Medulla oblongata (tissue), 1 donor: ENCODE results near the gene CCT7.

Experiments used
- DNase-seq: peaks from one replicate; pipeline ENCODE4 v3.0.0-alpha.2; 2015; ENCODE audit errors: extremely low spot score

The CCT7 gene

DNA sequence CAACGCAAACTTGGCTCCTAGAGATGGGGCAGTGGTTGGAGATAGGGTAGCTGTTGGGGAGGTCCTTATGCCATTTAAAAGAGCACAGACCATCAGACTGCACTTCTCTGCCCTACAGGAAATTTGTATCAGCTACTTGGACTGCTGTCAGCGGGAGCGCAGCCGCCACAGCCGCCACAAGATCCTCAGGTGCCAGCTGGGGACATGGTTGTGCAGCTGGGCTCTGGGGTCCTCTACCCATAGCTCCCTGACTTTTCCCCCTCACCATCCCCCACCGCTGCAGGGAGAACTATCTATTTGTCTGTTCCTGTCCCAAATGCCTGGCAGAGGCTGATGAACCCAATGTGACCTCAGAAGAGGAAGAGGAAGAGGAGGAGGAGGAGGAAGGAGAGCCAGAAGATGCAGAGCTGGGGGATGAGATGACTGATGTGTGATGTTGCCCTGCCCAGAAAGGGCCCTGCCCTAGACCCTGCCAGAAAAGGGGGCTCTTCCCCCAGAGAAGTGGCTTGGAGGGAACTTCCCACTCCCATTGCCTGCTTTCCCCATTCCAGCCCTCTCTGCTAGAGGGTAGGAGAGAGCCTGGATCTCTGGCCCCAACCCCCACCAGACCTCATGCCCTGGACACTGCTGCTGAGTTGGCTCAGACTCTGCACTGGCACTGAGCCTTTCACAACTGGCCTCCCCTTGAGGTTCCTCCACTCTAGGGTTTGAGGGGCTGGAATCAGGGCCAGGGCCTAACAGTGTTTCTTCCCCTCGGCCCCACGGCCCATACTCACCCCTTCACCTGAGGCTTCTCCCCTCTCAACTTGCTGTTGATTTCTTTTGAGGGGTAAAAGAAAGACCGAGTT is 8.4 kb upstream of the CCT7 start:
- no peak for DNase-seq

DNA sequence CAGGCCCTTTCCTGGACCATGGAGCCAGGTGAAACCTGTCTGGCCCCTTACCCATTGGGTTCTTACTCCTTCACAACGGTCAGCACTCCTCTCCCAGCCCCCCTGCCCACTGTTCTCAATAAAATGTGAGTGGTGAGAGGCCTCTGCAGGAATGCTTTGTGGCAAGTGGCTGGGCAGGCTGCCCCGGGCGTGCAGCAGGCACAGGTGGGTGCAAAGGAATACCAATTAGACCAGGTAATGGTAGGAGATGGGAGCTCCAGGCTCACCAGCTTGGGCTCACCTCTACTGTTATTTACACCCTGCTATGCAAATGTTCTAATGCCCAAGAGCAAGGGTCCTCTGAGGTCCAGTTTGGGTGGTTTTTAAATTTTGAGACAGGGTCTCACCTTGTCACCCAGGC is 7.0 kb upstream of the CCT7 start:
- no peak for DNase-seq

- DNase-seq: no peak
Measured at GRCh38 chr2:73228631-73229030, 5.5 kb upstream of the CCT7 start.

DNA sequence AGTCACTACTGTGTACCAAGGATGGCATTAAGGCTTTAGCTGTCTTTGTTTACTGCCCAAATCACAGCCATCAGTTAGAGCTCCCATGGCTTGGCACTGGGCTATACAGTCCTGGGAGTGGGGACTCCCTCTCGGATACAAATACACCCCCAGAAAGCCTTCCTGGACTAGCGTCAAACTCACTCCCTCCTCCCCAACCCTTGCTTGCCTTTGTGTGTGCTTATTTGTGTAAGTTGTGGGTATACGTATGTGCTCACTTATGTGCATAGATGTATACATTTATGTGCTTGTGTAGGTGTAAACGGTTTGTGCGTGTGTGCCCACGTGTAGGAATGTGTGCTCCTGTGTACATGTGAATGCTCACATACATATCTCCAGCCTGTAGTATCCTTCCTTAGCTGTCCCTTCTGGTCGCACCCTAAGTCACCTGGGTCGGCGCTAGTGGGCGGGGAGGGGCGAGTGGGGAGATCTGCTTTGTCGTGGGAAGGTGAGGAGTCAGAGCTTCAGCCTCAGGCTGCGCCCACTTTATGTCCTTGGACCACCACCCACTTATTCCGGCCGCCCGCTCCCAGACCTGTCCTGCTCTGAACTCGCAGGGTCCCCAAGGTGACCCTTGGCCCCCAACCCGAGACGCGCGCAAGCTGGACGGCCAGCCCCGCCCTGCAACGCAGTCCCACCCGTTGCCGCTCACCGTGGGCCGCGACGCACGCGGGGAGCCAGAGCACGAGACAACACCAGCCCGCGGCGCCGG is 1.5 kb upstream of the CCT7 start:
- DNase-seq: no peak

DNA sequence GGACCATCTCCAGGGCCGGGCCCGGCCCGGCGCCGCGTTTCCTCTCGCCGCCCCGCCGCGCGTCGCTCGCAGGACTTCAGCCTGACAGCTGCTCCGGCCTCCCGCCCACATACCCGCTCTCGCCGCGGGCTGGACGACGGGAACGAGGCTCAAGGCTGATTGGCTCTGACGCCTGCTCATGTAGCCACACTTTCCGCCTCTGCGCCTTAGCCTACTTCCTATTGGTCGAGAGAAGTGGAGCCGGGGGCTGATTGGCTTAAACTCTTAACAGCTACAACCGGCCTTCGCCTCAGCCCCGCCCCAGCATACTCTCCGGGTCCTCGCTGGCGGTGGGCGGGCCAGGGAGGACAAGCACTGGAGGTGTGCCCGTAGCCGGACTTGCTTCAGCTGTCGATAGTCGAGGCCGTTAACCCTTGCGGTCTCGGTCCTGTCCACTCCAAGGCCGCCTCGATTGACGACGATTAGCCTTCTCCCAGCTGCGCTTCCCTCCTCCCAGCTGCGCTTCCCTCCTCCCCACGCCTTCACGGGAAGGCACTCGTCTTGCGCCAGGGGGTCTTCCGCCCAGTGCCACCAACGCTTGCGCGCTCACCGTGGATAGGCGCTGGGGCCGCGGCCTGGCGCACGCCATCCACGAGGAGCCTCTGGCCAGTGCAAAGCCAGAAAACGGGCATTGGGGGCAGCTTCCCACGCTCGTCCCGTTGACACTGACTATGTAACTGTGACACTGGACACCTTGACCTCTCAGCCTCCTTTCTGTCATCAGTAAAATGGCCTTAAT is 765 bp upstream of the CCT7 start, which contains the start of gene PRADC1:
Gene PRADC1 (minus strand): TSS at position 86 of the 778 bp plus-strand sequence. CDS start 79 bp downstream, at position 7.
- DNase-seq: peak; percentile 100

GRCh38 chr2:73235315-73236028 is 1.4 kb downstream of the CCT7 start:
- no peak for DNase-seq

GRCh38 chr2:73237168-73237567 is 3.1 kb downstream of the CCT7 start:
- no peak for DNase-seq

DNA sequence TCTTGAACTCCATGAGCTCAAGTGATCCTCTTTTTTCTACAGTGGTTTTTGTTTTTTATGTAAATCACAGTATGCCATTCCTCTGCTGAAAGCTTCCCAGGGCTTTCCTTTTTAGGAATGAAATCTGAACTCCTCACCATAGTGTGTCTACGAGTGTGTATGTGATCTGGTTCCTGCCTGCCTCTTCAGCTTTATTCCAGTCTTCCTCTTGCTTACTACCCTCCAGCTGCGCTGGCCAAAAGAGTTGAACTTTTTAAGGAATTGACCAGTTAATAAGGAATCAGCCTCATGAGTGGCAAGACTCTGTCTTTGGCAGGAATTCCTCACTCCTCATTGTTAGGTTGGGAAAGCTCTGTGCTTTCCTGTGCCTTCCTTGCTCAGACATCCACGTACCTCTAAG is 4.0 kb downstream of the CCT7 start:
- DNase-seq: no peak

- no peak for DNase-seq
Measured at GRCh38 chr2:73238976-73239375, 4.9 kb downstream of the CCT7 start.

- DNase-seq: no peak
Measured at GRCh38 chr2:73239776-73240175, 5.7 kb downstream of the CCT7 start.

- peak; percentile 46 for DNase-seq
Measured at GRCh38 chr2:73243884-73244570, 9.9 kb downstream of the CCT7 start.

GRCh38 chr2:73244580-73244979 is 10.5 kb downstream of the CCT7 start:
- no peak for DNase-seq

DNA sequence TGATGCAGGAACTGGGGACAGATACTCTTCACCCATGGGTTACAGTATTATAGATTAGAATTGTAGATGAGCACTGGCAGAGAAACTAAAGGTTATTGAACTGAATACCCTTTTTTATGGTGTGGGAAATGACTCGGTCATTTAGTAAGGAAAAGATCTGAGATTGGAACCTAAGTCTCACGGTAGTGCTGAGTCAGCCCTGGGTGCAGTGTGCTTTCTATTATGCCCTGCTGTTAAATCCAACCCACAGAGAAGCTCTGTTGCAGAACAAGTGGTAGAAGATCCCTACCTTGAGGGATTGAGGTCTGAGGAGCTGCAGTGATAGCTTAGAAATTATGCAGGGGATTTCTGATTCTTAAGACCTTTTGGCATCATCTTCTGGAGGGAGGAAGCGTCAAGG is 12.7 kb downstream of the CCT7 start:
- no peak for DNase-seq

- DNase-seq: no peak
Measured at GRCh38 chr2:73249636-73250035, 15.5 kb downstream of the CCT7 start.

DNA sequence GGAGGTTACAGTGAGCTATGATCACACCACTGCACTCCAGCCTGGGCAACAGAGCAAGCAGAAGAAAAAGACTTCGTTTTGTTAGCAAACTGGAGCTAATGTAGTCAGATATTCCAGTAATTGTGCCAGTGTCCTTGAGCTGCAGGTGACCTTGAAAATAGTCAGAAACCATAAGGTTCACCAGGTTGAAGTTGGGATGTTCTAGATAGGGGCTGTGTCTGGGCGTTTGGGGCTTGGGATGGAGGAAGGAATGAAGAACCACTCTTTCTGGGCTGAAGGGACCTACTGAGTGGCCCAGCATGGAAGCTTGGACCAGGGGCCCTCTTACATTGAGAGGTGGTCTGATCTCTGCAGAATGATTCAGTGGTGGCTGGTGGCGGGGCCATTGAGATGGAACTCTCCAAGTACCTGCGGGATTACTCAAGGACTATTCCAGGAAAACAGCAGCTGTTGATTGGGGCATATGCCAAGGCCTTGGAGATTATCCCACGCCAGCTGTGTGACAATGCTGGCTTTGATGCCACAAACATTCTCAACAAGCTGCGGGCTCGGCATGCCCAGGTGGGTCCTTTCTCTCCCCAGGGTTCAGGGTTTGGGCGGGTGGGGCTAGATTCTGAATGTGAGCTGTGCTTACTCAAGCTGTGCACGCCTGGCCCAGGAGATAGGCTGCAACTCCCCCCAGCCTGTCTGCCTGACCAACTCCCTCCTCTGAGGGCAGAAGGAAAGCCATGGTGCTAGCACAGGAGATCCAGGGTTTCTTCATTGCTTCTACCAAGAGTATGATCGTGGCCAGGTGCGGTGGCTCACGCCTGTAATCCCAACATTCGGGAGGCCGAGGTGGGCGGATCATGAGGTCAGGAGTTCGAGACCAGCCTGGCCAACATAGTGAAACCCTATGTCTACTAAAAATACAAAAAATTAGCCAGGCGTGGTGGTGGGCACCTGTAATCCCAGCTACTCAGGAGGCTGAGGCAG is 17.1 kb downstream of the CCT7 start:
- no peak for DNase-seq

- no peak for DNase-seq
Measured at GRCh38 chr2:73252238-73253027, 18.3 kb downstream of the CCT7 start.

- DNase-seq: no peak
Measured at GRCh38 chr2:73253400-73253799, 19.3 kb downstream of the CCT7 start.

DNA sequence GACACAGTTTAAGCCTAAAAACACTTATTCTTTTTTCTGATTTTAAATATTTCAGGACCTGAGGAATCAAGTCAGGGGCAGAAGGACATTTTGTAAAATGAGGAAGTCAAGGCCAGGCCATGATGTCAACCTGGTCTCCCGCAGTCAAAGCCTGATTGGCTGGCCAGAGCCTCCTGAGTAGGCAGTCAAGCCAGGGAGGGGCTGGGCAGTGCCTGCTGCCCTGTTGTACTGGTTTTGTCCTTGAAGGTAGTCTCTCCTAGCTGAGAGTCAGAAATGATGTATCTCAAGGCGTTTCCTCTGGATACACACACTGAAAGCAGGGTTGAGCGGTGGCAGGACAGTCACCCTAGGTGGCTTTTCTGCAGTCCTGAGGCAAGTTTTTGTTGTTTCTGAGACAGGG is 19.8 kb downstream of the CCT7 start:
- DNase-seq: no peak
